ENCODE results near the gene ARMC6. TPM values are rescaled to one million over a fixed set of nuclear protein-coding genes. Genes with fewer than 3 reads are reported as not detected.

ARMC6 gene
- total and polyA plus RNA-seq, 7 donors: 11.4 to 23.5 (median 15.6) TPM

DNA sequence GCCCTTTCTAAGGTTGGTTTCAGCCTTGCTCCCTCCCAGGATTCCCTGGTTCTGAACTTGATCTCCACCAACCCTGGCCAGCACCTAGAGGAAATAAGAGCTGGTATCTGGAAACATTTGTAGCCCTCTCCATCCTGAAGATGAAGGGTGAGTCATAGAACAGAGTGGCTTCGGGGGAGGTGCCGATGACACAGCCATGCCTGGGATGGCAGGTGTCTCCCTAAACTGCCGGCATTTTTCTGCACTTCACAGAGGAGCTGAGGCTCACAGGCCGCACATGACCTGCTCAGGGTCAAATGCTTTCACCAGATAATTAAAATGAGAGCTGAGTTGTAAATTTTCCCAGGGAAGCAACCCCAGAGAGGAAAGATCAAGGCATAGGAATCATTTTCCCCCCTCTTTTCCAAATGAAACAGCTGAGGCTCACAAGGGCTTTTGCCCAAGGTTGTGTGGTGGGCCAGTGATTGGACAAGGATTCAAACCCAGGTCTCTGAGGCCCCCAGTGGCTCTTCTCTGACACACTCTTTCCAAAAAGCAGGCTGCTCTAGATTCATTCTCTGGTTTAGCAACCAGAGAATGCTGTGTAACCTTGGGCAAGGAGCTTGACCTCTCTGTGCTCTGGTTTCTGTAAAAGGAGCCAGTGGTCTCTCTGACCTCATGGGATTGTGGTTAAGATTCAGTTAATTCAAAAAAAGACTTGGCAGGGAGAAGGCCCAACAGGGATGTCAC is 29.2 kb downstream of the ARMC6 start:
- peak overlapping the region; percentile 34 to 93 (median 92) for H3K4me3 ChIP-seq
- DNase-seq: no peak
- no peak for TF ChIP-seq POLR2AphosphoS5 (IDR thresholded peaks at IDR 0.05)
- no peak for TF ChIP-seq POLR2A (IDR thresholded peaks at IDR 0.05)
- TF ChIP-seq, protein P1, sequence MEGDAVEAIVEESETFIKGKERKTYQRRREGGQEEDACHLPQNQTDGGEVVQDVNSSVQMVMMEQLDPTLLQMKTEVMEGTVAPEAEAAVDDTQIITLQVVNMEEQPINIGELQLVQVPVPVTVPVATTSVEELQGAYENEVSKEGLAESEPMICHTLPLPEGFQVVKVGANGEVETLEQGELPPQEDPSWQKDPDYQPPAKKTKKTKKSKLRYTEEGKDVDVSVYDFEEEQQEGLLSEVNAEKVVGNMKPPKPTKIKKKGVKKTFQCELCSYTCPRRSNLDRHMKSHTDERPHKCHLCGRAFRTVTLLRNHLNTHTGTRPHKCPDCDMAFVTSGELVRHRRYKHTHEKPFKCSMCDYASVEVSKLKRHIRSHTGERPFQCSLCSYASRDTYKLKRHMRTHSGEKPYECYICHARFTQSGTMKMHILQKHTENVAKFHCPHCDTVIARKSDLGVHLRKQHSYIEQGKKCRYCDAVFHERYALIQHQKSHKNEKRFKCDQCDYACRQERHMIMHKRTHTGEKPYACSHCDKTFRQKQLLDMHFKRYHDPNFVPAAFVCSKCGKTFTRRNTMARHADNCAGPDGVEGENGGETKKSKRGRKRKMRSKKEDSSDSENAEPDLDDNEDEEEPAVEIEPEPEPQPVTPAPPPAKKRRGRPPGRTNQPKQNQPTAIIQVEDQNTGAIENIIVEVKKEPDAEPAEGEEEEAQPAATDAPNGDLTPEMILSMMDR (IDR thresholded peaks at IDR 0.05): no peak
- TF ChIP-seq EP300 (IDR thresholded peaks at IDR 0.05): no peak
- no peaks in the 10 kb centered on the region for H3K9me3 ChIP-seq
- peaks cover 0 to 7% (median 1%) of the 10 kb centered on the region in 4 donors for H3K36me3 ChIP-seq
- no peaks in the 10 kb centered on the region for H3K27me3 ChIP-seq
- intact Hi-C loops (cut with DNase I): loop anchor here (2.0 to 10.0 kb wide), 4 partner anchors 30 to 602 kb away; partner anchors contain the start of genes ARMC6, ATP13A1, BORCS8 and RFXANK
- H3K27ac ChIP-seq: peak overlapping the region; percentile 72 to 89 (median 86)
- H3K4me1 ChIP-seq: peaks cover 0 to 28% (median 21%) of the 10 kb centered on the region in 4 donors
- WGBS, 2 donors: 78 to 90% methylated on average over 4 of the region's 4 CpGs

DNA sequence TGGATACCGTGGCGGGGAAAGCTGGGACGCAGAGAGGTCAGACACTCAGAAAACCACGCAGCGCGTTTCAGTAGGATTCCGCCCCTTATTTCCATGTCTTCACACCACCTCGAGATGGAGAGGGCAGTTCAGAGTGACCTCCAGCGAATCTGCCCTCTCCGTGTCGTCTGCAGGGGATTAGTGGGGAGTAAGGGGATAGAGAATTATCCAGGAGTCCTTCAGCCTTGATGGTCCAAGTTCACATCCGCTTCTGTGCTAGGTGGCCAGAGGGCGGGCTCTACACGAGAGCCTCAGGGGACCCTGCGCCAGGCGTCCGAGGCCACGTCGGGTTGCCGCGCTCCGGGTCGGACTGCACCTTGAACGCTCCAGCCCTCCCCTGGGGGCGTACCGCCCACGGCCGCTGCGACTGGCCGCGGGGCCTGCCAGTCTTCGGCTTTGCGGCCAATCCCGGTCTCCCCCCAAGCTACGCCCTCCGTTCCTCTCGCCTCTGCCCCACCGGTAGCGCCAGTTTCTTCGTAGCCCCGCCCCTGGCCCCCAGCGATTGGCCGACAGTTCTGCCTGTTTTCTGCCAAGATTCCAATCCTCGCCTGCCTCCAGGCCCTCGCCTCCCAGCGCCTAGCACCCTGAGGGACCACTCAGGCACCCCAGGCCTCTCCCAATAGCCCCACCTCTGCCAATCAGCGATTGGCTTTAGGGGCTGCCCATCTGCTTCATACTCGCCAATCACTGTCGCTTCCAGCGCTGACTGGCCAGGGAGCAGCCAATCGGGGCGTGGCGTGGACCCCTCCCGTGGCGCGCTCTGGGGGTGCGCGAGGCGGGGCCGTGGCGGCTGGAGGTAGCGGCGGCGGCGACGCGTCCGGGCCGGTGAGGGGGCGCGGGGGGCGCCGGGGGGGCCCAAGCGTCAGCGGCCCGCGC is 30.0 kb downstream of the ARMC6 start, which contains the start of gene SLC25A42:
Gene SLC25A42, plus strand, starts transcription at position 812 of the 915 bp plus-strand sequence. CDS start 32,131 bp downstream, outside the sequence.
- DNase-seq: peak; percentile 100
- WGBS, 2 donors: 5% methylated on average over 77 of the region's 77 CpGs
- H3K9me3 ChIP-seq: no peaks in the 10 kb centered on the region
- intact Hi-C loops (cut with DNase I): loop anchor here (2.0 to 10.0 kb wide), 4 partner anchors 31 to 601 kb away; partner anchors contain the start of genes ARMC6, ATP13A1, BORCS8 and RFXANK
- H3K36me3 ChIP-seq: no peaks in the 10 kb centered on the region
- no peaks in the 10 kb centered on the region for H3K27me3 ChIP-seq
- peaks cover 0 to 28% (median 21%) of the 10 kb centered on the region in 4 donors for H3K4me1 ChIP-seq
- peak within 1 kb of the TSS; percentile 79 to 90 (median 88) for H3K27ac ChIP-seq
- TF ChIP-seq POLR2AphosphoS5 (IDR thresholded peaks at IDR 0.05) (peak in 3 of 4 donors; percentile 33 to 71 (median 55)), EP300 (IDR thresholded peaks at IDR 0.05) (no peak), POLR2A (IDR thresholded peaks at IDR 0.05) (peak in 1 of 2 donors; percentile 20)
- TF ChIP-seq, protein P1 (IDR thresholded peaks at IDR 0.05): no peak
- peak within 1 kb of the TSS; percentile 64 to 93 (median 92) for H3K4me3 ChIP-seq

DNA sequence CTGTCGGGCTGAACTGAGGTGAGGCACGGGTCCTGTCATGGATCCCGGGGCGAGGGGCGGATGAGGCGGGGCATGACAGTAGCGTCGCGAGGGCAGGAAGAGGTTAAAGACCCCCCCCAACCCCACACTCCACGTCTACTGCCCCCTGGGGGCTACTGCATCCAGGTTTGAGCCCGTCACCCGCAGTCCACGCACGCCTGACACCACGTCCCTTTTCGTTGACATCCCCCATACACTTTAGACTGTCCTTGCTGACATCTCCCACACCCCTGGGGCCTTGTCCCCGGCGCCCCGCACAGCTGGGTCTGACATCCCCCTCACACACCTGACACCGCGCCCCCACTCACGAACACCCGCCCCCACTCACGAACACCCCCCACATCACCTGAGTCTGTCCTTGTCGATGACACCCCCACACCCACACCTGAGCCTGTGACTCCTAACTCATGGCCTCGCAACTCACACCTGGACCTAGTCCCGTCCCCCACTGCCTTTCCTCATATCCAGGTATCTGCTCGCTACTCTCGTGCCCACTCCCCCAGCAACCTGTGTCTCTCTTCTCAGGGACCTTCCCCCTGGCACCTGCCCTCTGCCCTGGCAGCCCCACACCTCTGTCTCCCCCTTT is 30.8 kb downstream of the ARMC6 start:
- Histone ChIP-seq H3K4me1 (peaks cover 0 to 31% (median 21%) of the 10 kb centered on the region in 4 donors), H3K27me3 (no peaks in the 10 kb centered on the region), H3K9me3 (no peaks in the 10 kb centered on the region), H3K27ac (peak overlapping the region; percentile 79 to 90 (median 88)), H3K36me3 (no peaks in the 10 kb centered on the region), H3K4me3 (peak overlapping the region; percentile 64 to 93 (median 92))
- no peak for TF ChIP-seq POLR2A (IDR thresholded peaks at IDR 0.05)
- 1% methylated on average over 29 of the region's 29 CpGs for WGBS, 2 donors
- intact Hi-C loops (cut with DNase I): loop anchor here (5.0 to 10.0 kb wide), 2 partner anchors 128 to 601 kb away; partner anchors contain the start of genes ATP13A1, BORCS8, RFXANK and ZNF101
- no peak for DNase-seq

DNA sequence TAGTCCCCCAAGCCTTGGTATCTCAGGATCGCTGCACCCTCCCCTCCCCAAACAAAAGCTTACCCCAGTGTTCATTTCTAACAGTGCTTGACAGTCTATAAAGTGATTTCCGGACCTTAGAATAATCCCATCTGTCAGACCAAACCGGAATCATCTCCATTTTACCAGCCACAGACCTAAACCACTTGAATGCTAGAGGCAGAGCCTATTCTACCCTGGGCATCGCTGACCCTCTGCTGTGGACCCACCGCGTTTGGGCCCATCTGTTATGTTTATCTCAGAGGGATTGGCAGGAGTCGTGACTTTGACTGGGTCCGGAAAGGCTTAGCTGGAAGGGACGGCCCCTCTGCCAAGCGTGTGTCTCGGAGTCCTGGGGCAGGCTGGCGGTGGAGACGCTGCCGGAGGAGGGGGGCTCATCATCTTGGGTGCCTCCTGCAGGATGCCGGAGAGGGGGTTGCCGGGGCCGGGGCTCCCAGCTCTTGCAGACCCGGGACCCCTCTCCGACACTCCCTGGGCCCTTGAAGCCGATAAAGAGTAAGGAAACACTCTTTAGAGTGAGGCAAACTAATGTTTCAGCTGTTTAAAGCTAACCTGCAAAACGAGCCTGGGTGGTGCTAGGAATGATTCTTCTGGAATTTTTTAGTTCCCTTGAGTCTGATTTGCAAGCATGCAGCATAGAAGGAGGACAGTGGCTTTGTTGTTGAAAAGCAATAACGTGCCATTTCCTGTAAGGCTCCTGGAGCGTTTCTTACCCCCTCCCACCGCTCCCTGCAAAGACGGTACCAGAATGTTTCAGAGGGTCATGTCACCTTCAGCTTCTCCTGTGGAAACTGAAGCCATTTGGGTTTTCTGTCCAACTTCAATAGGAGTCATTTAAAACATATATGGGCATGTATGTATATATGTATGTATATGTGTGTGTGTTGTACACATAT is 31.7 kb downstream of the ARMC6 start:
- Histone ChIP-seq H3K4me3 (peak overlapping the region; percentile 64 to 93 (median 92)), H3K27me3 (no peaks in the 10 kb centered on the region), H3K36me3 (no peaks in the 10 kb centered on the region), H3K9me3 (no peaks in the 10 kb centered on the region), H3K4me1 (peaks cover 0 to 33% (median 21%) of the 10 kb centered on the region in 4 donors), H3K27ac (peak overlapping the region; percentile 30 to 90 (median 64))
- whole genome bisulfite sequencing, 2 donors: 1% methylated on average over 25 of the region's 25 CpGs
- TF ChIP-seq, protein P1 (IDR thresholded peaks at IDR 0.05): no peak
- TF ChIP-seq POLR2A (IDR thresholded peaks at IDR 0.05): no peak
- no peak for TF ChIP-seq EP300 (IDR thresholded peaks at IDR 0.05)
- TF ChIP-seq POLR2AphosphoS5 (IDR thresholded peaks at IDR 0.05): no peak
- no peak for DNase-seq
- intact Hi-C loops (cut with DNase I): loop anchor here (5.0 to 10.0 kb wide), 2 partner anchors 127 to 600 kb away; partner anchors contain the start of genes ATP13A1, BORCS8, RFXANK and ZNF101

Measured in sigmoid colon (tissue), 7 donors.